Stimulated activated CD4-positive, alpha-beta T cell treated with anti-CD3 and anti-CD28 coated beads, TNF-alpha, amount 100 ng/mL, for 4 hours (primary cell): ENCODE results near the gene SH2B3.
"Not testable (repeated sequence)": the region's sequence is repeated elsewhere in the genome, so short reads cannot be mapped to it uniquely, and the experiment has no call there.

Experiments
- DNase-seq, 3 experiments: peaks; one replicate each; pipeline ENCODE4 v3.0.0-alpha.2; 2020; ENCODE audit warnings: low read depth in 3 of 3

SH2B3 gene

DNA sequence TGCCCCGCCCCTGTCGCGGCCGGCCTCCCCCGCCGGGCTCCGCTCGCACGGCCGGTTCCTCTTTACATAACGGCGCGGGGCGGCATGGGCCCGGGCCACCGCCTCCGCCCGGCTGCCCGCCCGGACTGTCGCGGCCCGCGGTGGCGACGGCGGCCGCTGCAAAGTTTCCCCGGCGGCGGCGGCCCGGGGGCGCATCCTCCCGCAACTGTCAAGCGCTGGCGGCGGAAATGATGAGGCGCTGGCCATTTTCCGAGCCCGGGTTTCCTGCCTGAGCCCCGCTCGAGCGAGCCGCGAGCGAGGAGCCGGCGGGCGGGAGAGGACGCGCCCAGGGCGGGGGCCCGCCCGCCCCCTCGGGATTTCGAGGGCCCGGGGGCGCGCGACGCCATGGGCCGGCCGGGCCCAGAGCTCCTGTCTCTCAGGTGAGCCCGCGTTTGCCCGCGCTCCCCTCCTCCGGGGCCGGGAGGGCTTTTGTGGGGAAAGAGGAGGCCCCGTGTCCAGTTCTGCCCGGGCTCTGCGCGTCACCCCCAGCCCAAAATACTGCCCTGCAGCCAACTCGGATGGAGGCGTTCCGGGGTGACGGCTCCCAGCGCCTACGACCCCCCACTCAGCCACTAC, at the start of gene SH2B3:
SH2B3 (plus strand) TSS at position 65 of the 615 bp plus-strand sequence. CDS start 12,223 bp downstream, outside the sequence.
- DNase-seq, result peak in 2 of 3 experiments; percentile 62 to 71

DNA sequence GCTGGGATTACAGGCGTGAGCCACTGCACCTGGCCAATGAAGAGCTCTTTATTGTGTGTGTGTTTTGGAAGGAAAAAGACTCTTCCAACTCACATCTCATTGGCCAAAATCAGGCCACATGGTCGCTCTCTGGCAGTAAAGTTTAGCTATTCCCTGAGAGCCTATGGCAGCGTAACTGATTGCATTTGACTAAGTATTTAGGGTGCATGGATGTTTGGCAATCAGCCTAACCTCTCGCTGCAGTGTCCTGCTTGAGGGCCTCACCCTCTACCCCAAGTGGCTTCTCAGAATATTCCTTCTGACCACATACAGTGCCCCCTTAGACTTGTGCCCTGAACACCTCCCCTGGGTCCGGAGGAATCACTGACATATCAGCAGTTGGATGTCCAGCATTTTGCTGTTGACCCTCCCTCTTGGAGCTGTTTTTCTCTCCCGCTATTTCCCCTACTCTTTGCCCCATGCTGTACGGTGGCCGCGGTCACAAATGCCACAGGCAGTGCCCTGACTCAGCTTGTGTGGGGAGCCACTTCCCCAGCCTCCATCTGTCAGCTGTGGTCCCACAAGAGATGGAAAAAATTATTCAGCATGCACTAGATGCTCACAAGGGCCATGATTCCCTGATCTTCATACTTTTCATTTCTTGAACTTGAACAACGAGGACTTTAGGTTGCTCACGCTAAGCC, 46.4 kb upstream of the SH2B3 start:
- no peak for DNase-seq

DNA sequence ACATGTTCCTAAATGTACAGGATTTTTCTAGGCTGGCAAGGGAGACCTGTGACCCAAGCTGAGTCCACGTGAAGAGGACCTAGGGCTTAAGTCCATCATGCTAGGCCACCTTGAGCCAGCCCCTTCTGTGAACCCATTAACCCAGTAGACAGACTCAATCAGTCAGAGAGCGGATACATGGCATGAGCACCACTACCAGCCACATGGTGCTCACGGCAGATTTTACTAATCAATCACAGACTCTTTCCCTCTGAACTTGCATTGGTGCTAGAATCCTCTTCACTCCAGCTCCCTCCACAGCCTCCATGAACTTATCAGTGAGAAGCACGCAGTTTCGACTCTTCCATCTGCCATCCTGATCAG, 45.8 kb upstream of the SH2B3 start:
- DNase-seq, result no peak

DNA sequence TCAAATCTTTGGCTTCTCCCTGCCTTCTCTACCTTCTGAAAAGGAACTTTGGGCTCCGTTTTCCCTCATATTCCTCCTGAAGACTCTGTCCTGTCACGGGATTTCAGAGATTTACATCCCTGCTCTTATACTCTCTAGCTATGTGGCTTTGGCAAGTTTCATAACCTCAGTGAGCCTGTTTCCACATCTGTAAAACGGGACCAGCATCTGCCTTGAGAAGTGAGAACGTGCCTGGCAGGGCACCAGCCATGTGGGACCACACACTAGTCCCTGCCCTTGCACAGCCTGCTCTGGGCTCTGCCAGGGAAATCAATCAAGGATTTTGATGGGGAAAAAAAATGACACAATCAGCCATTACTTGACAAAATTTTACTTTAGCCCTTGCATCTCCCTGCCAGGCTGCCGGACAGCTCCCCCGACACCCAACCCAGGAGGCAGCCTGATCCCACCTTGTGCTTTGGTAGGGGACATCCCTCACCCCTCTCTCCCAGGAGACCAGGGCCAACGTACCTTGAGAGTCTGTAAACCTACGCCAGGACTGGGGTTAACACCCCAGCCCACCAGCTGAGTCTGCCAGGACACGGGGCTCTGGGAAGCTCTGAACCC, 45.3 kb upstream of the SH2B3 start:
- DNase-seq, result no peak

DNA sequence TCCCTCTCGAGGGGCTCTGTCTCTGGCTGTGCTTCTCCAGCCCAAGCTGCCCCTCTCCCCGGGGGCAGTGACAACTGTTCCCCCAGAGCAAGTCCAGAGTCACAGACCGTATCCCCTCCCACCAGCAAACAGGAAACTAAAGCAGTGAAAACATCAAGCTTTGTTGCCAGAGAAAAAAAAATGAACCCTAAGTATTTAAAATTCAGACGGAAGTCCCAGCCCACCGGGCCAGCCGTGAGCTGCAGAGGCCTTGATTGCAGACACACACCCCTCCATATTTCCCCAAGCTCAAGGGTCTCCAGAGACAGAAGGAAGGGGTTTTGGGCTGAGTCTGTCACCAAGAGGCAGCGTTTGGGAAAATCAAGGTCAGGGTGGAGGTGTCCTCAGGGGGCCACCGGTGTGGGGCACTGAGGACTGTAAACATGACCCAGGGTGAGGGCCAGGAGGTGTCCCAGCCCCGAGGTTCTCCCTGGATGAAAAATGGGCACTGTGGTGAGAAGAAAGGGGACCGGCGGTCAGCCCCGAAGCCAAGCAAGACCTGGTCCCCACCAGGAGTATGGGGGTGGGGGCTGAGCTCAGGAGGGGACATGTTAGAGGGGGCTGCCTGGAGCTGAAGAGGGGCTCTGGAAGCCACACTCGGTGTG, 44.5 kb upstream of the SH2B3 start:
- DNase-seq, result no peak

DNA sequence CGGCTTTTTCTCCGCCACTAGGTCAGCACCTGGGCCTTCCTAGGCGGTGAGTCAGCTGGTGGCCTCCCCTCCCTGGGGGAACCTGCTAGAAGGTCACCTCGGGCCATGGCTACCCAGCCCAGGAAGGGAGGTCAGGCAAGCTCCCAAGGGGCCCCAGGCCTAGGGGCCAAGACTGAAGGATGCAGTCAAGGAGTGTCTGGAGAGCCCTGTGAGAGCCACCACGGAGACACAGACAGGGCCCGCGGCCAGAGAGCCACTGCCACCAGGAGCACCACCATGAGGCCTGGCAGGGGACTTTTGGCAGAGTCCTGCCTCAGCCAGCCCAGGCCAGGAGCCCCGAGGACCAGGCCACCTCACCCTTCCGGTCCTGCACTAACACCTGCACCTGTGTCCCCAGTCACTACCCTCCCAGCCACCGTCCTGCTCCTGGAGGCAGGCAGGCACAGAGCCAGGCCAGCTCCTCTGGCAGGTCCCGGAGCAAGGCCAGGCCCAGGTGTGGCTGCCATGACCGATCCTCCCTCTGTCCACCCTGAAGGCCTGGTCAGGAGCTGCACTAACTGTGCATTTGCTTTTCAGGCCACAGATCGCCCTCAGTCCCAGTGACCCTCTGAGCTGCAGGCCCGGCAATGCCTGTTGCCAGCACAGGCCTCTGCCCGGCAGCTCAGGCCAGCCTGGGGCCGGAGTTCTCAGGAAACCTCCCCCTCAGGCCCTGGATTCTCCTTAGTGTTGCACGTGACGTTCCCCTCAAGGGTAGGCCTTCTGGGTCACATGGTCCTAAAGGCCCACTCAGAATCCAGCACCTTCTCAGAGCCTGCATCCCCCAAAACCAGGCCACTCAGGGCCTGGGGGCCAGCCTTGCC, 43.8 kb upstream of the SH2B3 start:
- no peak for DNase-seq

DNA sequence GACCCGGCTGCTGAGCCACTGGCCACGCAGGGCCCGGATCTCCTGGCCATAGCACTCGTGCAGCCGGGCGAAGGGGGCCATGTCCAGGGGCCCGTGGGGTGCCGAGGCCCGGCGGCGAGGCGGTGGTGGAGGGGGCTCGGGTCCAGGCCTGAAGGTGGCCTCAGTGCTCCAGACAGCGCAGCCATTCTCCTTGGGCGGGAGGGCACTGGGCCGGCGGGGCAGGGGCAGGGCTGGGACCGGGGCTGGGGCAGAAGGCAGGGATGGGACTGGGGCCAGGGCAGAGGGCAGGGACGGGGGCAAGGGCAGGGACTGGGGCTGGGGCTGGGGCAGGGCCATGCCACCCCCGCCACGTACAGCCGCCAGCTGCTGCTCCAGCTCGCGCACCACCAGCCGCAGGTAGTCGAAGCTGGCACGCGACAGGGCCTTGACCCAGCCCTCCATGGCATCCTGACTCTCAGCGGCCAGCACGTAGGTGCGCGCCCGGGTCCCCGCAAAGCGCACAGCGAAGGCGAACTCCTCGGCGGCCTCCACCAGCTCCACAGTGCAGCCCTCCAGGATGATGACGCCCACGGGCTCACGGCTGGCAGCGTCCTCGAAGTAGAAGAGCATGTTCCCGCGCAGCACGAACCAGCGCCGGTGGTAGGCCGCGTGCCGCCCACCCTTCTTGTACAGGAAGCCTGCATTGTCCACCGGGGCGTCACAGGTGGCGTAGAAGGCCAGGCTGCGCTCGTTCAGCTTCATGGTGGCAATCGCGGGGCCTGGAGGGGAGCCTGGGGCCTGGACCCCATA, 42.8 kb upstream of the SH2B3 start:
- no peak for DNase-seq

DNA sequence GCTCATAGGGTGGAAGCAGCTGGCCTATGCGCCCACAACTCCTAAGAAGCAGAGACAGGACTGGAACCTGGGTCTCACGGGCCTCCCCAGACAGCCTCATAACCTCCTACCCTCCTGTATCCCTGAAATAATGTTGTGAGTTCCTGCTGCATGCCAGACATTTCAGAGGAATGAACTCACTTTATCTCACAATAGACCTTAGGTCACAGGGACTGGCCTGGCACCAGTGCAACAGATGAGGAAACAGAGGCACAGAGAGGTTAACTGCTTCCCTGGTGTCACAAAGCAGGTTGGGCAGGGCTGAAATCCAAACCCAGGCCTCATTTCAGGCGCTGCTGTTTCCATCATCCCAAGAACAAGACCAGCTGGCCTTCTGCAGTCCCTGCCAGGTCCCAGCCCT, 42.1 kb upstream of the SH2B3 start:
- no peak for DNase-seq

DNA sequence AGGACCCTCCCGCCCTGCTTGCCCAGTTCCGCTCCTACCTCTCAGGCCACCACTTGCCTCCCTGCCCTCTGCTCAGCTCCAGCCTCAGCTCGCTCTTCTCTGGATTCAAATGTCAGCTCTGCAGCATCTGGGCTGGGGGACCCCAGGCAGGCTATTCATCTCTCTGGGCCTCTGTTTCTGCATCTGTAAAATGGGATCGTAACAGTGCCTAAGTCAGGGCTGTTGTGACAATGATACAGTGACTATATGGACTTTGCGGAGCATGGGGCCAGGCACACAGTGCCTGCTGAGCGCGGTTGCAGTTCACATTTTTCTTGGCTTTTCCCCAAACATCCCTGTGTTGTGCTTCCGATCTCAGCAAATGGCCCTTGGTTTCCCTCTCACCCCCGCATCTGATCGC, 39.6 kb upstream of the SH2B3 start:
- DNase-seq, result no peak

DNA sequence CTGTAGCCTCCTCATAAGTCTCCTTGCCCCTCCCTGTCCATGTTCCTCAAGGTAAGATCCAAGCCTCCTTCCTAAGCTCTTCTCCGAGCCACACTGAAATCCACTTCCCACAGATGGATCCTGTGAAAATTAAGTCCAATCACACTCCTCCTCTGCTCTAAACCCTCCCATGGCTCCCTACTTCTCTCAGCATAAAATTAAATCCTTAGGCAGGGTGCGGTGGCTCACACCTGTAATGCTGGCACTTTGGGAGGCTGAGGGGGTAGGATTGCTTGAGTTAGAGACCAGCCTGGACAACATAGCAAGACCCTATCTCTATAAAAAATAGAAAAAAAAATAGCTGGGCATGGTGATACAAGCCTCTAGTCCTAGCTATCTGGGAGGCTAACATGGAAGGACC, 39.1 kb upstream of the SH2B3 start:
- DNase-seq, result no peak

DNA sequence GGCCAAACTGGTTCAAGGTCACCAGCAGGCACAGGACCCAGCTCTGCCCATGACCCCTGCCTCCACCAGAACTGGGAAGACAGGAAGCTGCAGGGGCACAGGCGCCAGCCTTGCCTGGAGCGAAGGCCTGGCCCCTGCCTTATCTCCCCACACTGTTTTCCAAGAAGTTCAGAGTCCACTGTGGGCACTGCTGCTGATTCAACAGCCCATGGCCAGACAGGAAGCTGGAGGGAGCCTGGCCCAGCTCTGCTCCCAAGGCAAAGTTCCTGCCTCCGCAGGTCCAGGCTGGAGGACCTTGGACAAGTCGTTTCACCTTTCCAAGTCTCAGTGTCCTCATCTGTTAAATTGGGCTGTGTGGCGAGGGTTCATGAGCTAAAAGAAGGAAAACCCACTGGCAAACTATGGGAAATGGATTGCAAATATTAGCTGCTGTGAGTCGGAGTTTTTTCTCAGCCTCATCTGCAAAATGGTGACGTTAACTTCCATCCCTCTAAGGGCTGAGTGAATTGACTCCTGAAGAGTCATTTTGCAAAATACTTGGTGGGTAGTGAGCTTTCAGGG, 38.0 kb upstream of the SH2B3 start:
- no peak for DNase-seq

DNA sequence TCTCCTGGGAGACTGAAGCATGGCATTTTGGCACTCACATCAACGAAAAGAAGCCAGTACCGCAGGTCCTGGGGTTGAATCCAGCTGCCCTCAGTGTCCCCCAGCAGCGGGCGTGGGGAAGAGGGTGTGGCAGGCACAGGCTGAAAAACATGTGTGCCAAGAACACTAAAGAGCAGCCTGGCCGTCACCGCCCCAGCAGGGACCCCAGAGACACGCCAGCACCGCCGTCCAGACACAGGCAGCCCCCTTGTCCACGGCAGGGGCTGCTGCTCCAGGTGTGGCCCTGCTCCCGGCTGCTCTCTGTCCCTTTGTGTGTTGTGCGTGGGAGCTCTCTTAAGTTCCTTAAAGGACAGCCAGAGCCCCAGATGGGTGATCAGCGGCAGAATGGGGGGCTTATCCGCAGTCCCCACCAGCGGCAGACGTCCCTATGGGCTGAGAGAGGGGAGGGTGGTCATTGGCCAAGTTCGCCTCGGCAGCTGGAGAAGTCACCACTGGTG, 37.4 kb upstream of the SH2B3 start:
- DNase-seq, result no peak

DNA sequence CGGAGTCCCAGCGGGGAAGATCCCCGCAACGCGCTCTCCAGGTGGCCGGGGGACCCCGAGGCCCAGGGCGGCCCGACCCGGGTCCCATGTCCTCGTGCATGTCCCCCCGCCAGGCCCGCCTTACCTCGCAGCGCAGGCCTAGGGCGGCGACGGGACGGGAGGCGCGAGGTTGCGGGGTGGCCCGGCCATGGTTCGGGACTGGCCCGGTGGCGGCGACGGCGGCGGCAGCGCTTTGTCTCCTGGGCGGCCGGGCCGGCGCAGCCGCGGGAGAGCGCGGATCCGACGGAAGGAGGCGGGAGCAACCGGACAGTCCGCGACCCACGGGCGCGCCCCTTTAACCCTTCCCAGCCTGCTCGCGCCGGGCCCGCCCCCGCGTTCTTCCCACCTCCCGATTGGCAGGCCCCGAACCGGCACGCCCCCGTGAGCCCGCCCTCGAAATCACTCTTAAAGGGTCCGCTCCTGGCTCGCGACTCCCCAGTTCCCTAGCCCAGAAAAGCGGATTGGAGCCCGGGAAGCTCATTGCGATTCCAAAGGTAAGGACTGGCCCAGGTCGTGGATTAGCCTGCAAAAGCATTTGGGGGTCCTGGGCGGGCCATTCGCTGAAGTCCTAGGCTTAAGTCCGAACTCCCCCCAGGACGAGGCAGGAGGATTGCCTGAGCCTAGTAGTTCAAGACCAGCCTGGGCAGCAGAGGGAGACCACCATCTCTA, 36.8 kb upstream of the SH2B3 start, which contains the start of gene PHETA1:
PHETA1 (minus strand) TSS at position 308 of the 708 bp plus-strand sequence. CDS start 5,668 bp downstream, outside the sequence.
- DNase-seq, result peak; percentile 63 to 71 (median 66)

DNA sequence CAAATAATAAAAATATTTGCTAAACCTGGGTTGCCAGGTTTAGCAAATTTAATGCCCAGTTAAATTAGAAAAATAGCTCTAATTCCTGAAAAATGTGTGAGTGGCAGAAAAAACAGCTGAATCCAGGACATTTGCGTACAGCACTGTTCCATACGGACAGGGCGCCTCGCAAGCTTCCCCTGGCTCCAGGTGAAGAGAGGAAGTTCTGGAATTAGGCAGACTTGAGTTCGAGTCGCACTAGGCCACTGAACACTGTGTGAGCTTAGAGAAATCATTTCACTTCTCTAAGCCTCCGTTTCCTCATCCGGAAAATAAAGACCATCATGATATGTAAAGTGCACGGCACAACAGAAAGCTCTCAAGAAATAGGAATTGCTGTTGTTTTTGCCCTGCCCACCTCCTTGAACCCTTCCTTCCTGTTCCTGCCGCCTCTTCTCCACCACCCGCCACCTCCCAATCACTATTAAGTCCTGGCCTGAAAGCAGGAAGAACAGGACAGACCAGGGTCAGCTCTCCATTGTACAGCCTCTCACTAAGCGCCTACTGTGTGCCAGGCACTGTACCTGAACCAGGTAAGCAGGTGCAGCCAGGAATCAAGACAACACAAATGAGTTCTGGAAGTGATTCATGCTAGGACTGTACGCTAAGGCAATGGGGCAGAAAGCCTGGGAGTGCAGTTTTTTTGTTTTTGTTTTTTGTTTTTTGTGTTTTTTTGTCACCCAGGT, 36.1 kb upstream of the SH2B3 start:
- DNase-seq, result no peak

DNA sequence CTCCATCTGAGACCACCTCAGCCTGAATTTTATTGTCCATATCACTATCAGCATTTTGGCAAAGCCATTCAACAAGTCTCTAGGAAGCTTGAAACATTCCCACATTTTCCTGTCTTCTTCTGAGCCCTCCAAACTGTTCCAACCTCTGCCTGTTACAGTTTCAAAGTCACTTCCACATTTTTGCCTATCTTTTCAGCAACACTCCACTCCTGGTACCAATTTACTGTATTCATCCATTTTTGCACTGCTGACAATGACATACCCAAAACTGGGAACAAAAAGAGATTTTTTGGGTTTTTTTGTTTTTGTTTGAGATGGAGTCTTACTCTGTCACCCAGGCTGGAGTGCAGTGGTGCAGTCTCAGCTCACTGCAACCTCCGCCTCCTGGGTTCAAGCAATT, 32.5 kb upstream of the SH2B3 start:
- DNase-seq, result not testable (repeated sequence)

DNA sequence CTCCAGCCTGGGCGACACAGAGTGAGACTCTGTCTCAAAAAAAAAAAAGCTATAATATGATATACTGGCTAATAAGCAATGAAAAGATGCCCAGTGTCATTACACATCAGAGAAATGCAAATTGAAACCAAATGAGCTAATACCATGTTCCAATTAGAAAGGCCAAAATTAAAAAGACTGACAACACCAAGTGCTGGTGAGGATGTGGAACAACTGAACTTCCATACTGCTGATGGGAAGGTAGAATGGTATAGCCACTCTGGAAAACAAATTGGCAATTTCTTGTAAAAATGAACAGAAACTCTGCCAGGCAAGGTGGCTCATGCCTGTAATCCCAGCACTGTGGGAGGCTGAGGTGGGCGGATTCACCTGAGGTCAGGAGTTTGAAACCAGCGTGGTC, 28.3 kb upstream of the SH2B3 start:
- DNase-seq, result no peak

DNA sequence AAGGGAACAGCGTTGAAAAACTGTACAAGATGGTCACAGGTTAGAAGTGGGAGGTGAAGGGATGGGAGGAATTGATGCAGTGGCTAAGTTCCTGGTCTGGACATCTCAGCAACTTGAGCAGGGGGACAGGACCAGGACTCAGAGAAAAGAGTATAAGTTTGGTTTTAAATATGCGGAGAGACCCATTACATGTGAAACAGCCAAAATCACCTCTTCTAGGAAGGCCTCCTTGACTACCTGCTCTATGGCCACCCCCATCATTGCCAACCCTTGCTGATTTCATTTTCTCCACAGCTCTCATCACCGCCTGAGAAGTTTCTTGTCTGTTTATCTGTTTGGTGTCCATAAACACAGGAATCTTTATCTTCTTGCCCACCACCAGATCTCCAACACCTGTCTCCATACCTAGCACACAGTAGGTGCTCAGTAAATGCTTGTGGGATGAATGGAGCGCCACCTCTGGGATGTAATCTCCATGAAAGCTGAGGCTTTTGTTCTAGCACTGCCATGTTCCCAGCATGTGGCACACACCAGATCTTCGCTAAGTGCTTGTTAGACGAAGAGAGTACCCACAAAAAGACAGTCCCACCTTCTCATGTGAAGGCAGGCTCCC, 25.7 kb upstream of the SH2B3 start:
- no peak for DNase-seq

DNA sequence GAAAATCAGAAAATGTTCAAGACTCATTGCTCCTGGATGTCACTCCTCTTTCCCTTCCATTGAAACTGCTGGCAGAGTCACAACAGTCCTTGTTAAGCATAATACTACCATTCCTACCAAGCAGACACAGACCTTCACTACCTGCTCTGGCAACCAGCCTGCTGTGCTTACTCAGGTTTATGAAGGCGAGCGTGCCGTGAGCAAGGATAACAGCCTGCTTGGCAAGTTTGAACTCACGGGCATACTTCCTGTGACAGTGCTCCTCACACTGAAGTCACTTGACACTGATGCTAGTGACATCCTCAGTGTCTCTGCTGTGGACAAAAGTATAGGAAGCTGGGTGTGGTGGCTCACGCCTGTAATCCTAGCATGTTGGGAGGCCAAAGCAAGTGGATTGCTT, 21.1 kb upstream of the SH2B3 start:
- no peak for DNase-seq

DNA sequence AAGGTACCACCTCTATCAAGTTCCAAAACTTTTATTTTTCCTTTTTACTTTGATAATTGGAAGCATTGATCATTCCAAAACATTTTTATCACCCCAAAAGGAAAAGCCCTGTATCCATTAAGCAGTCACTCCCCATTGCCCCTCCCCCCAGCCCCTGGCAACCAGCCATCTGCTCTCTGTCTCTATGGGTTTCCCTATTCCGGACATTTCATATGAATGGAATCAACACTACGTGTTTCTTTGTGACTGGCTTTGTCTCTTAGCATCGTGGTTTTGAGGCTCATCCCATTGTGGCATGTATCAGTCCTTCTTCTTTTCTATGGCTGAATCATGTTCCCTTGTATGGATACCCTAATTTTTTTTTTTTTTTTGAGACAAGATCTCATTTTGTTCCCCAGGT, 18.8 kb upstream of the SH2B3 start:
- DNase-seq, result no peak
